IPS DF 4.7 (cell line): ENCODE measurements around the gene DTX1.

Experiments used
- DNase-seq: peaks from one replicate; pipeline ENCODE4 v3.0.0-alpha.2; 2013; ENCODE audit warnings: low spot score; ENCODE audit errors: extremely low read depth

DTX1 gene

GRCh38 chr12:113070117-113070906 is 13.8 kb downstream of the DTX1 start:
- no peak for DNase-seq

- DNase-seq = no peak
These were observed 14.9 kb downstream of the DTX1 start for GRCh38 chr12:113071135-113072112.

GRCh38 chr12:113072136-113072535 is 15.6 kb downstream of the DTX1 start:
- no peak for DNase-seq

- no peak for DNase-seq
These were observed 17.1 kb downstream of the DTX1 start for GRCh38 chr12:113073586-113073985.

- no peak for DNase-seq
These were observed 18.7 kb downstream of the DTX1 start for GRCh38 chr12:113075137-113075683.

- no peak for DNase-seq
These were observed 20.7 kb downstream of the DTX1 start for GRCh38 chr12:113077057-113077858.

GRCh38 chr12:113077859-113078255 is 21.3 kb downstream of the DTX1 start:
- no peak for DNase-seq

GRCh38 chr12:113081873-113082272 is 25.3 kb downstream of the DTX1 start:
- no peak for DNase-seq

GRCh38 chr12:113082486-113083148 is 26.1 kb downstream of the DTX1 start:
- DNase-seq = no peak

GRCh38 chr12:113083863-113084435 is 27.4 kb downstream of the DTX1 start:
- DNase-seq = no peak

- no peak for DNase-seq
These were observed 30.0 kb downstream of the DTX1 start for GRCh38 chr12:113086249-113087164.

- DNase-seq = no peak
These were observed 30.7 kb downstream of the DTX1 start for GRCh38 chr12:113087193-113087592.

- DNase-seq = no peak
These were observed 31.5 kb downstream of the DTX1 start for GRCh38 chr12:113088037-113088436.

GRCh38 chr12:113088971-113089756 is 32.6 kb downstream of the DTX1 start:
- no peak for DNase-seq

GRCh38 chr12:113089839-113090238 is 33.3 kb downstream of the DTX1 start:
- DNase-seq = no peak

GRCh38 chr12:113090740-113091139 is 34.2 kb downstream of the DTX1 start:
- DNase-seq = no peak

- DNase-seq = no peak
These were observed 35.0 kb downstream of the DTX1 start for GRCh38 chr12:113091506-113091905.
